CD4-positive, alpha-beta T cell (primary cell): Measurements from ENCODE around the gene TPH2. TPM values are rescaled to one million over a fixed set of nuclear protein-coding genes. Genes with fewer than 3 reads are reported as not detected.

ENCODE experiments used
- ATAC-seq: fragments of 200-7000 bp; cut with Tn5 transposase; one replicate; pipeline ENCODE4 v1.10.0; 2022; ENCODE audit warnings: mild to moderate bottlenecking; ENCODE audit not compliant: poor library complexity
- CTCF ChIA-PET: fragments of 350-600 bp; sonication (Branson Sonifier 250); formaldehyde crosslinking; loops from one replicate; lab custom pipeline; 2021; ENCODE audit warnings: antibody characterized with exemption, inconsistent platforms; lab: Charles Lee
- POLR2A ChIA-PET: fragments of 350-600 bp; sonication (Branson Sonifier 250); formaldehyde crosslinking; loops from one replicate; lab custom pipeline; 2021; ENCODE audit warnings: antibody characterized with exemption, inconsistent platforms; lab: Charles Lee
- DNase-seq, 14 experiments: peaks; one replicate each; pipeline ENCODE4 v3.0.0-alpha.2; 2013 to 2020; ENCODE audit warnings: mixed read lengths in 2 of 14
- H3K27ac ChIP-seq, 2 donors: one replicate each; pipeline versions ENCODE4 v1.5.1 to v1.7.0; 2013; ENCODE audit warnings: low read length in 2 of 2, low read depth in 1 of 2, mild to moderate bottlenecking in 1 of 2
- H3K27me3 ChIP-seq, 2 experiments: 1 replicate in 1 of 2; 2 replicates in 1 of 2; pipeline versions ENCODE4 v1.6.1 to v1.7.0; 2013; ENCODE audit warnings: low read length in 2 of 2, control low read depth in 1 of 2, mild to moderate bottlenecking in 1 of 2, moderate library complexity in 1 of 2; ENCODE audit not compliant: insufficient read depth in 2 of 2, control insufficient read depth in 1 of 2
- H3K36me3 ChIP-seq: one replicate; pipeline ENCODE4 v1.6.1; 2013; ENCODE audit warnings: low read length, control low read depth; ENCODE audit not compliant: insufficient read depth
- H3K4me1 ChIP-seq: one replicate; pipeline ENCODE4 v1.6.1; 2013; ENCODE audit warnings: low read length, control low read depth; ENCODE audit not compliant: insufficient read depth
- H3K4me3 ChIP-seq: one replicate; pipeline ENCODE4 v1.5.1; 2013; ENCODE audit warnings: mild to moderate bottlenecking, low read length, moderate library complexity
- H3K9me3 ChIP-seq, 2 experiments: 1 replicate in 1 of 2; 2 replicates in 1 of 2; pipeline versions ENCODE4 v1.6.1 to v1.7.0; 2013; ENCODE audit warnings: low read length in 2 of 2, mild to moderate bottlenecking in 2 of 2, control low read depth in 1 of 2, moderate library complexity in 1 of 2; ENCODE audit not compliant: control insufficient read depth in 1 of 2, insufficient read depth in 1 of 2
- H3K27ac Mint-ChIP-seq: one replicate; pipeline ENCODE4 v1.8.0; 2020; ENCODE audit warnings: mixed read lengths
- H3K27me3 Mint-ChIP-seq: one replicate; pipeline ENCODE4 v1.8.0; 2021; ENCODE audit warnings: mixed read lengths
- H3K36me3 Mint-ChIP-seq: one replicate; pipeline ENCODE4 v1.8.0; 2021; ENCODE audit warnings: low read depth, mixed read lengths
- H3K4me1 Mint-ChIP-seq: one replicate; pipeline ENCODE4 v1.8.0; 2021; ENCODE audit warnings: low read depth, mixed read lengths
- H3K4me3 Mint-ChIP-seq: one replicate; pipeline ENCODE4 v1.8.0; 2020; ENCODE audit warnings: mild to moderate bottlenecking, mixed read lengths
- H3K9me3 Mint-ChIP-seq: one replicate; pipeline ENCODE4 v1.8.0; 2020; ENCODE audit warnings: mixed read lengths
- CTCF ChIP-seq: fragments of 200-600 bp; IDR thresholded peaks from one replicate; pipeline ENCODE4 v1.8.0; 2022; ENCODE audit warnings: antibody characterized with exemption, mild to moderate bottlenecking
- intact Hi-C, 2 experiments: fragments of 100-400 bp; cut with DNase I in 1 of 2; cut with micrococcal nuclease in 1 of 2; formaldehyde crosslinking; loops; one replicate each; pipeline versions ENCODE4 v1.15.1 to v1.9.0; 2023 to 2025; cut with DNase I, micrococcal nuclease
- total RNA-seq, 174 experiments: library from RNA in 2 of 174; stranded (reverse) in 2 of 174; gene quantifications; one replicate each; pipeline ENCODE4 v1.2.3 and lab custom pipeline; 2021 to 2026

TPH2 gene
- total RNA-seq, 2 experiments from 2014 or later, result not detected

GRCh38 chr12:71949646-71950045 lies 11.0 kb downstream of the TPH2 start:
- no peak overlapping the region for H3K4me3 ChIP-seq
- H3K4me1 Mint-ChIP-seq, result no peaks in the 10 kb centered on the region
- no peaks in the 10 kb centered on the region for H3K36me3 Mint-ChIP-seq
- ATAC-seq, result no peak
- no peak overlapping the region for H3K27ac ChIP-seq
- peaks cover 0 to 26% of the 10 kb centered on the region in 2 experiments for H3K27me3 ChIP-seq
- CTCF ChIA-PET, result no interaction called here
- no peaks in the 10 kb centered on the region for H3K9me3 Mint-ChIP-seq
- no peaks in the 10 kb centered on the region for H3K4me1 ChIP-seq
- H3K27me3 Mint-ChIP-seq, result peaks cover 55% of the 10 kb centered on the region
- H3K4me3 Mint-ChIP-seq, result no peak overlapping the region
- no peaks in the 10 kb centered on the region for H3K9me3 ChIP-seq
- no peak overlapping the region for H3K27ac Mint-ChIP-seq
- DNase-seq, result no peak
- intact Hi-C loops, result no loop called here
- TF ChIP-seq CTCF, result no peak
- POLR2A ChIA-PET, result no interaction called here
- H3K36me3 ChIP-seq, result no peaks in the 10 kb centered on the region

GRCh38 chr12:71950404-71950803 lies 11.8 kb downstream of the TPH2 start:
- no peak for ATAC-seq
- peaks cover 0 to 18% of the 10 kb centered on the region in 2 experiments for H3K27me3 ChIP-seq
- H3K36me3 Mint-ChIP-seq, result no peaks in the 10 kb centered on the region
- POLR2A ChIA-PET, result no interaction called here
- no peak for TF ChIP-seq CTCF
- no peaks in the 10 kb centered on the region for H3K9me3 ChIP-seq
- no peak overlapping the region for H3K27ac ChIP-seq
- no peaks in the 10 kb centered on the region for H3K9me3 Mint-ChIP-seq
- no peak overlapping the region for H3K4me3 ChIP-seq
- no peak overlapping the region for H3K4me3 Mint-ChIP-seq
- intact Hi-C loops, result no loop called here
- peaks cover 47% of the 10 kb centered on the region for H3K27me3 Mint-ChIP-seq
- no peaks in the 10 kb centered on the region for H3K4me1 ChIP-seq
- H3K36me3 ChIP-seq, result no peaks in the 10 kb centered on the region
- no peaks in the 10 kb centered on the region for H3K4me1 Mint-ChIP-seq
- DNase-seq, result no peak
- CTCF ChIA-PET, result no interaction called here
- H3K27ac Mint-ChIP-seq, result no peak overlapping the region

DNA sequence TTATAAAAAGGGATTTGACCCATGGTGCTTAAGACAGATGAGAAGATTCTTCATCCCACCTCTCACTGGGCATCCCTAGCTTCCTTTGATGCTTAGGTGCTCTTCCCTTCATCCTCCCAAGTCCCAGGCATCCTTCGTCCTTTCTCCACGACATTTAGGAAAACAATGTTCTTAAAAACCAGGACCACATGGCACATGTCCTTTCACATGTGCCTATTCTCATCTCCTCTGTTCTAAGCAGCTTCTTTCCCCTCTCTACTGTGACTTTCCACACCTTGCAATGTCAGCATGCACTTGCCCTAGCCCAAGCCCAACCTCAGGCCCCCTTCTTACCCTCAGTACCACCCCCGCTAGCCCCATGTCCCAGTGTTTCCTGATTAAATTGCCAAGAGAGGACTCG lies 12.2 kb downstream of the TPH2 start:
- Mint-ChIP-seq H3K36me3 (no peaks in the 10 kb centered on the region), H3K27me3 (peaks cover 43% of the 10 kb centered on the region), H3K27ac (no peak overlapping the region), H3K9me3 (no peaks in the 10 kb centered on the region), H3K4me1 (no peaks in the 10 kb centered on the region), H3K4me3 (no peak overlapping the region)
- no peak overlapping the region for H3K4me3 ChIP-seq
- DNase-seq (no peak), ATAC-seq (no peak)
- no peaks in the 10 kb centered on the region for H3K4me1 ChIP-seq
- peaks cover 0 to 15% of the 10 kb centered on the region in 2 experiments for H3K27me3 ChIP-seq
- TF ChIP-seq CTCF, result no peak
- ChIA-PET CTCF (no interaction called here), POLR2A (no interaction called here)
- H3K27ac ChIP-seq, result no peak overlapping the region
- intact Hi-C loops, result no loop called here
- H3K9me3 ChIP-seq, result no peaks in the 10 kb centered on the region
- no peaks in the 10 kb centered on the region for H3K36me3 ChIP-seq
